CD14-positive monocyte (primary cell): Measurements from ENCODE around the gene RAB26. TPM values are rescaled to one million over a fixed set of nuclear protein-coding genes. Genes with fewer than 3 reads are reported as not detected.

Experiments used
- DNase-seq, 3 donors: peaks; one replicate each; pipeline ENCODE4 v3.0.0-alpha.2; 2011 to 2022
- H2AFZ ChIP-seq: 2 replicates; pipeline ENCODE4 v1.6.0; 2012; ENCODE audit warnings: mild to moderate bottlenecking, low read depth, low read length, inconsistent platforms; ENCODE audit not compliant: insufficient read depth, poor library complexity, severe bottlenecking
- H3K27ac ChIP-seq, 2 donors: 1 replicate in 1 of 2; 2 replicates in 1 of 2; pipeline ENCODE4 v1.5.1; 2012 to 2013; ENCODE audit warnings: low read length in 2 of 2, control low read depth in 1 of 2, inconsistent platforms in 1 of 2, low read depth in 1 of 2, mild to moderate bottlenecking in 1 of 2
- H3K27me3 ChIP-seq, 2 donors: one replicate each; pipeline versions ENCODE4 v1.6.0 to v1.6.1; 2011 to 2013; ENCODE audit warnings: low read length in 2 of 2; ENCODE audit not compliant: control insufficient read depth in 2 of 2, insufficient read depth in 2 of 2
- H3K36me3 ChIP-seq, 2 donors: replicated peaks in 1 of 2; 1 replicate in 1 of 2; 2 replicates in 1 of 2; pipeline versions ENCODE4 v1.5.1 to v1.6.1; 2012 to 2013; ENCODE audit warnings: low read length in 2 of 2, control low read depth in 1 of 2, inconsistent platforms in 1 of 2, mild to moderate bottlenecking in 1 of 2; ENCODE audit not compliant: insufficient read depth in 2 of 2, control insufficient read depth in 1 of 2
- H3K4me1 ChIP-seq, 2 donors: 1 replicate in 1 of 2; 2 replicates in 1 of 2; pipeline versions ENCODE4 v1.5.1 to v1.6.1; 2012 to 2013; ENCODE audit warnings: low read length in 2 of 2, control low read depth in 1 of 2, inconsistent platforms in 1 of 2, mild to moderate bottlenecking in 1 of 2, moderate library complexity in 1 of 2; ENCODE audit not compliant: insufficient read depth in 2 of 2, control insufficient read depth in 1 of 2
- H3K4me2 ChIP-seq: replicated peaks from 2 replicates; pipeline ENCODE3; 2012; ENCODE audit warnings: low read length, moderate library complexity, mild to moderate bottlenecking; ENCODE audit not compliant: poor library complexity, severe bottlenecking; ENCODE audit errors: extremely low read depth
- H3K4me3 ChIP-seq, 3 experiments: fragments of 200-600 bp in 1 of 3; sonication (generic) in 1 of 3; replicated peaks in 1 of 3; 1 replicate in 2 of 3; 2 replicates in 1 of 3; pipeline ENCODE4 v1.5.1; 2011 to 2013; ENCODE audit warnings: low read length in 3 of 3, mild to moderate bottlenecking in 3 of 3, control low read depth in 2 of 3, low read depth in 2 of 3, inconsistent platforms in 1 of 3, moderate library complexity in 1 of 3
- H3K79me2 ChIP-seq: 2 replicates; pipeline ENCODE4 v1.6.0; 2012; ENCODE audit warnings: mild to moderate bottlenecking, control low read depth, inconsistent platforms, low read length, moderate library complexity; ENCODE audit not compliant: insufficient read depth
- H3K9ac ChIP-seq: 2 replicates; pipeline ENCODE4 v1.6.0; 2017; ENCODE audit warnings: low read length, mild to moderate bottlenecking; ENCODE audit not compliant: insufficient read depth, poor library complexity, severe bottlenecking
- H3K9me3 ChIP-seq, 2 donors: replicated peaks in 1 of 2; 1 replicate in 1 of 2; 2 replicates in 1 of 2; pipeline versions ENCODE4 v1.5.1 to v1.6.1; 2012 to 2013; ENCODE audit warnings: low read length in 2 of 2, control low read depth in 1 of 2; ENCODE audit not compliant: control insufficient read depth in 1 of 2, insufficient read depth in 1 of 2
- H4K20me1 ChIP-seq: 2 replicates; pipeline ENCODE4 v1.6.0; 2012; ENCODE audit warnings: mild to moderate bottlenecking, low read length, control low read depth, moderate library complexity; ENCODE audit not compliant: insufficient read depth
- H3K27ac Mint-ChIP-seq, 7 donors: one replicate each; pipeline ENCODE4 v1.8.0; 2020; ENCODE audit warnings: mild to moderate bottlenecking in 7 of 7, mixed read lengths in 7 of 7, moderate library complexity in 6 of 7, inconsistent platforms in 2 of 7
- H3K27me3 Mint-ChIP-seq, 3 donors: one replicate each; pipeline ENCODE4 v1.8.0; 2021 to 2022; ENCODE audit warnings: low read depth in 3 of 3, mild to moderate bottlenecking in 3 of 3, mixed read lengths in 3 of 3, moderate library complexity in 3 of 3, inconsistent platforms in 1 of 3
- H3K36me3 Mint-ChIP-seq, 2 donors: one replicate each; pipeline ENCODE4 v1.8.0; 2020; ENCODE audit warnings: mixed read lengths in 2 of 2, inconsistent platforms in 1 of 2, mild to moderate bottlenecking in 1 of 2
- H3K4me1 Mint-ChIP-seq: one replicate; pipeline ENCODE4 v1.8.0; 2020; ENCODE audit warnings: mild to moderate bottlenecking, mixed read lengths
- H3K4me3 Mint-ChIP-seq, 2 donors: one replicate each; pipeline ENCODE4 v1.8.0; 2020; ENCODE audit warnings: mild to moderate bottlenecking in 2 of 2, mixed read lengths in 2 of 2, moderate library complexity in 1 of 2
- H3K9me3 Mint-ChIP-seq, 7 donors: one replicate each; pipeline ENCODE4 v1.8.0; 2020 to 2022; ENCODE audit warnings: mixed read lengths in 7 of 7, mild to moderate bottlenecking in 6 of 7, moderate library complexity in 6 of 7, inconsistent platforms in 2 of 7
- WGBS: methylation state at CpG from one replicate; pipeline ENCODE4 v1.1.5; 2013; ENCODE audit warnings: missing lambda C conversion rate; ENCODE audit not compliant: insufficient coverage; 5-methylcytosine and 5-hydroxymethylcytosine counted together
- intact Hi-C, 2 donors: fragments of 100-400 bp; cut with micrococcal nuclease; formaldehyde crosslinking; loops; one replicate each; pipeline versions ENCODE4 v1.15.0 to v1.15.1; 2023
- polyA plus RNA-seq, 3 donors: library from polyadenylated mRNA; depleted of rRNA in 1 of 3; unstranded in 2 of 3; stranded (reverse) in 1 of 3; fragments of 300-500 nt in 2 of 3; fragments of >200 nt in 1 of 3; fragmentation: Illumina TruSeq in 2 of 3; gene quantifications; 1 replicate in 2 of 3; 2 replicates in 1 of 3; pipeline ENCODE4 v1.2.3, GENCODE V29; 2012 to 2021
- TF ChIP-seq, protein P1 (sequence below): fragments of 200-600 bp; IDR thresholded peaks from one replicate; pipeline ENCODE4 v1.8.0; 2022; ENCODE audit warnings: antibody characterized with exemption, mild to moderate bottlenecking

The RAB26 gene
- polyA plus RNA-seq, 3 donors = not detected

DNA sequence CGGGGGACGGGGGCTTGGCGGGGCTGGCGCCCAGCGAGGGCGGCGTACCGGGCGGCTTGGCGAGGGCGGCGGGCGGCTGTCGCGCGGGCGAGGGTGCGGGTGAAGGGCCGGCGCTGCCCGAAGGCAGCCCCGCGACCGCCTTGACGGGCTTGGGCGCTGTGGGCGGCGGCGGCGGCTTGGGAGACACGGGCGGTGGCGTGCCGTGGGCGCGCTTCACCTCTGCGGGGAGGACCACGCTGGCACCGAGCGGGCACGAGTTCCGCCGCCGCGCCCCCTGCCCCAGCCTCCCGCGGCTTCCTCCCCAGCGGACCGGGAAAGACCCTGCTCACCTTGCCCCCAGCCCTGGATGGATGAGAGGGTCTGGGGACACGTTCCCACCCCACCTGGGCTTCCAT, 30.7 kb downstream of the RAB26 start:
- H3K27ac ChIP-seq = no peak overlapping the region

GRCh38 chr16:2179576-2179975, 31.2 kb downstream of the RAB26 start:
- intact Hi-C loops = no loop called here
- H2AFZ ChIP-seq = no peak overlapping the region
- H3K27me3 ChIP-seq = peaks cover 0 to 3% of the 10 kb centered on the region in 2 donors
- DNase-seq = no peak
- peaks cover 19 to 30% of the 10 kb centered on the region in 2 donors for H3K36me3 Mint-ChIP-seq
- no peak overlapping the region for H3K9ac ChIP-seq
- WGBS = 98% methylated on average over 31 of the region's 31 CpGs
- H3K36me3 ChIP-seq = peaks cover 25 to 34% of the 10 kb centered on the region in 2 donors
- TF ChIP-seq, protein P1, sequence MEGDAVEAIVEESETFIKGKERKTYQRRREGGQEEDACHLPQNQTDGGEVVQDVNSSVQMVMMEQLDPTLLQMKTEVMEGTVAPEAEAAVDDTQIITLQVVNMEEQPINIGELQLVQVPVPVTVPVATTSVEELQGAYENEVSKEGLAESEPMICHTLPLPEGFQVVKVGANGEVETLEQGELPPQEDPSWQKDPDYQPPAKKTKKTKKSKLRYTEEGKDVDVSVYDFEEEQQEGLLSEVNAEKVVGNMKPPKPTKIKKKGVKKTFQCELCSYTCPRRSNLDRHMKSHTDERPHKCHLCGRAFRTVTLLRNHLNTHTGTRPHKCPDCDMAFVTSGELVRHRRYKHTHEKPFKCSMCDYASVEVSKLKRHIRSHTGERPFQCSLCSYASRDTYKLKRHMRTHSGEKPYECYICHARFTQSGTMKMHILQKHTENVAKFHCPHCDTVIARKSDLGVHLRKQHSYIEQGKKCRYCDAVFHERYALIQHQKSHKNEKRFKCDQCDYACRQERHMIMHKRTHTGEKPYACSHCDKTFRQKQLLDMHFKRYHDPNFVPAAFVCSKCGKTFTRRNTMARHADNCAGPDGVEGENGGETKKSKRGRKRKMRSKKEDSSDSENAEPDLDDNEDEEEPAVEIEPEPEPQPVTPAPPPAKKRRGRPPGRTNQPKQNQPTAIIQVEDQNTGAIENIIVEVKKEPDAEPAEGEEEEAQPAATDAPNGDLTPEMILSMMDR = no peak
- H3K4me3 ChIP-seq = no peak overlapping the region
- no peak overlapping the region for H3K4me3 Mint-ChIP-seq
- H3K79me2 ChIP-seq = no peaks in the 10 kb centered on the region
- H3K4me1 Mint-ChIP-seq = no peaks in the 10 kb centered on the region
- H3K4me1 ChIP-seq = no peaks in the 10 kb centered on the region
- H3K9me3 ChIP-seq = no peaks in the 10 kb centered on the region
- H3K4me2 ChIP-seq = no peak overlapping the region
- no peak overlapping the region for H3K27ac ChIP-seq
- H3K27me3 Mint-ChIP-seq = peaks cover 0 to 3% (median 2%) of the 10 kb centered on the region in 3 donors
- no peak overlapping the region for H3K27ac Mint-ChIP-seq
- H4K20me1 ChIP-seq = no peaks in the 10 kb centered on the region
- H3K9me3 Mint-ChIP-seq = peaks cover 0 to 2% (median 0%) of the 10 kb centered on the region in 7 donors

More for the DNA sequence above, 30.7 kb downstream of the RAB26 start:
- H3K27ac Mint-ChIP-seq = no peak overlapping the region
- TF ChIP-seq, protein P1 = no peak
- H3K36me3 Mint-ChIP-seq = peaks cover 24 to 34% of the 10 kb centered on the region in 2 donors
- H3K27me3 Mint-ChIP-seq = peaks cover 0 to 3% (median 2%) of the 10 kb centered on the region in 3 donors
- H3K9me3 Mint-ChIP-seq = peaks cover 0 to 2% (median 0%) of the 10 kb centered on the region in 7 donors
- DNase-seq = no peak
- no peaks in the 10 kb centered on the region for H3K79me2 ChIP-seq
- H2AFZ ChIP-seq = no peak overlapping the region
- peaks cover 30 to 38% of the 10 kb centered on the region in 2 donors for H3K36me3 ChIP-seq
- intact Hi-C loops = no loop called here
- H3K27me3 ChIP-seq = peaks cover 0 to 3% of the 10 kb centered on the region in 2 donors
- no peak overlapping the region for H3K9ac ChIP-seq
- H3K4me3 ChIP-seq = no peak overlapping the region
- 46% methylated on average over 38 of the region's 50 CpGs for WGBS
- H3K4me3 Mint-ChIP-seq = no peak overlapping the region
- H3K4me2 ChIP-seq = no peak overlapping the region
- no peaks in the 10 kb centered on the region for H3K4me1 Mint-ChIP-seq
- no peaks in the 10 kb centered on the region for H4K20me1 ChIP-seq
- no peaks in the 10 kb centered on the region for H3K4me1 ChIP-seq
- H3K9me3 ChIP-seq = no peaks in the 10 kb centered on the region
